T-cell (primary cell): Measurements from ENCODE around the gene CYP2W1. TPM values are rescaled to one million over a fixed set of nuclear protein-coding genes. Genes with fewer than 3 reads are reported as not detected.
A peak's percentile ranks its signal among the peaks of the same experiment; 100 is the strongest.

Source experiments
- ATAC-seq, 4 experiments: fragments of 200-7000 bp in 3 of 4; fragments of 150-1000 bp in 1 of 4; cut with Tn5 transposase; replicated peaks in 1 of 4; 1 replicate in 3 of 4; 2 replicates in 1 of 4; pipeline ENCODE4 v1.10.0; 2021; ENCODE audit warnings: moderate library complexity in 3 of 4, mild to moderate bottlenecking in 2 of 4, moderate number of reproducible peaks in 1 of 4
- CTCF ChIA-PET, 2 donors: fragments of 300-600 bp; sonication (Branson Sonifier 250); formaldehyde crosslinking; loops; one replicate each; lab custom pipeline; 2022; ENCODE audit warnings: antibody characterized with exemption in 2 of 2; lab: Charles Lee
- POLR2A ChIA-PET, 2 donors: fragments of 300-600 bp; sonication (Branson Sonifier 250); formaldehyde crosslinking; loops; one replicate each; lab custom pipeline; 2022; ENCODE audit warnings: antibody characterized with exemption in 2 of 2; lab: Charles Lee
- DNase-seq, 35 experiments: peaks; one replicate each; pipeline versions ENCODE4 v3.0.0 to v3.0.0-alpha.2; 2013 to 2023
- H3K27ac ChIP-seq: one replicate; pipeline ENCODE4 v1.5.1; 2013; ENCODE audit warnings: low read length
- H3K27me3 ChIP-seq, 2 experiments: replicated peaks in 1 of 2; 1 replicate in 1 of 2; 2 replicates in 1 of 2; pipeline versions ENCODE4 v1.6.1 to v1.7.0; 2013; ENCODE audit warnings: low read length in 1 of 2, mixed read lengths in 1 of 2; ENCODE audit not compliant: control insufficient read depth in 2 of 2, insufficient read depth in 2 of 2; ENCODE audit errors: extremely low read depth in 1 of 2
- H3K36me3 ChIP-seq, 2 donors: 1 replicate in 1 of 2; 2 replicates in 1 of 2; pipeline versions ENCODE4 v1.6.1 to v1.7.0; 2013; ENCODE audit warnings: low read length in 1 of 2; ENCODE audit not compliant: control insufficient read depth in 2 of 2, insufficient read depth in 1 of 2; ENCODE audit errors: extremely low read depth in 1 of 2
- H3K4me1 ChIP-seq, 2 experiments: 1 replicate in 1 of 2; 2 replicates in 1 of 2; pipeline versions ENCODE4 v1.6.1 to v1.7.0; 2013; ENCODE audit warnings: low read length in 2 of 2, mixed read lengths in 1 of 2; ENCODE audit not compliant: insufficient read depth in 2 of 2, control insufficient read depth in 1 of 2; ENCODE audit errors: extremely low read depth in 1 of 2
- H3K4me3 ChIP-seq, 2 donors: 1 replicate in 1 of 2; 2 replicates in 1 of 2; pipeline versions ENCODE4 v1.5.1 to v1.7.0; 2013; ENCODE audit warnings: mild to moderate bottlenecking in 2 of 2, low read length in 1 of 2, moderate library complexity in 1 of 2; ENCODE audit not compliant: control insufficient read depth in 1 of 2; ENCODE audit errors: extremely low read depth in 1 of 2
- H3K9me3 ChIP-seq: 2 replicates; pipeline ENCODE4 v1.7.0; 2013
- H3K27ac Mint-ChIP-seq, 2 donors: one replicate each; pipeline ENCODE4 v1.8.0; 2020 to 2021; ENCODE audit warnings: mild to moderate bottlenecking in 2 of 2, mixed read lengths in 2 of 2
- H3K27me3 Mint-ChIP-seq, 2 donors: one replicate each; pipeline ENCODE4 v1.8.0; 2021 to 2022; ENCODE audit warnings: mixed read lengths in 2 of 2
- H3K36me3 Mint-ChIP-seq: one replicate; pipeline ENCODE4 v1.8.0; 2021; ENCODE audit warnings: mixed read lengths
- H3K4me1 Mint-ChIP-seq, 3 donors: one replicate each; pipeline ENCODE4 v1.8.0; 2020 to 2022; ENCODE audit warnings: mixed read lengths in 3 of 3, mild to moderate bottlenecking in 1 of 3
- H3K4me3 Mint-ChIP-seq, 3 donors: one replicate each; pipeline ENCODE4 v1.8.0; 2020 to 2022; ENCODE audit warnings: mild to moderate bottlenecking in 3 of 3, mixed read lengths in 3 of 3, moderate library complexity in 3 of 3
- H3K9me3 Mint-ChIP-seq, 3 donors: one replicate each; pipeline ENCODE4 v1.8.0; 2020 to 2022; ENCODE audit warnings: mixed read lengths in 3 of 3
- WGBS: methylation state at CpG from one replicate; pipeline ENCODE4 v1.1.5; 2013; ENCODE audit warnings: missing lambda C conversion rate; ENCODE audit not compliant: insufficient coverage; 5-methylcytosine and 5-hydroxymethylcytosine counted together
- total RNA-seq, 35 experiments: library from RNA in 6 of 35; stranded (reverse) in 6 of 35; fragments of 120-200 nt in 1 of 35; gene quantifications; one replicate each; pipeline versions ENCODE4 v1.2.1 to v1.2.4 and lab custom pipeline; 2013 to 2026

The CYP2W1 gene
- total RNA-seq, 5 donors from 2014 or later (not counting 1 experiment from before 2014, with no cell fraction given) = 0.19 TPM; not detected in 4

GRCh38 chr7:1008733-1009363 is 25.9 kb downstream of the CYP2W1 start:
- no peaks in the 10 kb centered on the region for H3K9me3 Mint-ChIP-seq
- ATAC-seq (no peak), DNase-seq (no peak)
- peaks cover 0 to 14% of the 10 kb centered on the region in 2 donors for H3K36me3 ChIP-seq
- H3K9me3 ChIP-seq = no peaks in the 10 kb centered on the region
- no peak overlapping the region for H3K4me3 Mint-ChIP-seq
- ChIA-PET CTCF (no interaction called here), POLR2A (no interaction called here)
- H3K27ac Mint-ChIP-seq = no peak overlapping the region
- H3K36me3 Mint-ChIP-seq = peaks cover 15% of the 10 kb centered on the region
- peaks cover 8 to 17% (median 8%) of the 10 kb centered on the region in 3 donors for H3K4me1 Mint-ChIP-seq
- WGBS = 96% methylated on average over 37 of the region's 37 CpGs
- peaks cover 0 to 21% of the 10 kb centered on the region in 2 experiments for H3K4me1 ChIP-seq
- no peaks in the 10 kb centered on the region for H3K27me3 ChIP-seq
- no peak overlapping the region for H3K27ac ChIP-seq
- no peaks in the 10 kb centered on the region for H3K27me3 Mint-ChIP-seq
- no peak overlapping the region for H3K4me3 ChIP-seq

- no peak overlapping the region for H3K27ac ChIP-seq
- Mint-ChIP-seq H3K27ac (no peak overlapping the region), H3K9me3 (no peaks in the 10 kb centered on the region), H3K36me3 (peaks cover 15% of the 10 kb centered on the region), H3K4me3 (no peak overlapping the region), H3K27me3 (no peaks in the 10 kb centered on the region), H3K4me1 (peaks cover 8 to 20% (median 11%) of the 10 kb centered on the region in 3 donors)
- H3K36me3 ChIP-seq = peaks cover 0 to 14% of the 10 kb centered on the region in 2 donors
- ChIA-PET POLR2A (no interaction called here), CTCF (no interaction called here)
- ATAC-seq (no peak), DNase-seq (no peak)
- no peak overlapping the region for H3K4me3 ChIP-seq
- no peaks in the 10 kb centered on the region for H3K9me3 ChIP-seq
- H3K4me1 ChIP-seq = peaks cover 0 to 21% of the 10 kb centered on the region in 2 experiments
- no peaks in the 10 kb centered on the region for H3K27me3 ChIP-seq
- 99% methylated on average over 22 of the region's 22 CpGs for WGBS
Observed at GRCh38 chr7:1009747-1010146, 26.8 kb downstream of the CYP2W1 start.

GRCh38 chr7:1010226-1010625 is 27.2 kb downstream of the CYP2W1 start:
- H3K27me3 Mint-ChIP-seq = no peaks in the 10 kb centered on the region
- H3K9me3 Mint-ChIP-seq = no peaks in the 10 kb centered on the region
- H3K36me3 Mint-ChIP-seq = peaks cover 15% of the 10 kb centered on the region
- peaks cover 8 to 20% (median 11%) of the 10 kb centered on the region in 3 donors for H3K4me1 Mint-ChIP-seq
- ChIA-PET POLR2A (no interaction called here), CTCF (no interaction called here)
- Histone ChIP-seq H3K4me1 (peaks cover 0 to 21% of the 10 kb centered on the region in 2 experiments), H3K9me3 (no peaks in the 10 kb centered on the region), H3K27ac (no peak overlapping the region), H3K4me3 (no peak overlapping the region), H3K36me3 (peaks cover 0 to 14% of the 10 kb centered on the region in 2 donors), H3K27me3 (no peaks in the 10 kb centered on the region)
- ATAC-seq (no peak), DNase-seq (no peak)
- 89% methylated on average over 13 of the region's 13 CpGs for WGBS
- H3K27ac Mint-ChIP-seq = no peak overlapping the region
- no peak overlapping the region for H3K4me3 Mint-ChIP-seq

GRCh38 chr7:1011297-1012003 is 28.5 kb downstream of the CYP2W1 start:
- H3K4me1 Mint-ChIP-seq = peaks cover 8 to 18% (median 11%) of the 10 kb centered on the region in 3 donors
- no peaks in the 10 kb centered on the region for H3K27me3 Mint-ChIP-seq
- Histone ChIP-seq H3K4me1 (peaks cover 0 to 21% of the 10 kb centered on the region in 2 experiments), H3K36me3 (peaks cover 0 to 14% of the 10 kb centered on the region in 2 donors), H3K27me3 (no peaks in the 10 kb centered on the region), H3K9me3 (no peaks in the 10 kb centered on the region), H3K27ac (peak overlapping the region; percentile 43), H3K4me3 (no peak overlapping the region)
- ChIA-PET POLR2A (no interaction called here), CTCF (interaction anchor here in 1 of 2 donors (0.9 kb wide), 1 partner anchor 33 kb away, joined by 3 read pairs; no protein-coding TSS in a partner anchor)
- DNase-seq = peak in 10 of 35 experiments; percentile 11 to 38 (median 22)
- H3K9me3 Mint-ChIP-seq = no peaks in the 10 kb centered on the region
- H3K4me3 Mint-ChIP-seq = no peak overlapping the region
- peak; percentile 34 to 49 (median 40) for ATAC-seq
- WGBS = 69% methylated on average over 13 of the region's 13 CpGs
- H3K36me3 Mint-ChIP-seq = peaks cover 12% of the 10 kb centered on the region
- H3K27ac Mint-ChIP-seq = peak overlapping the region; percentile 24 to 71

GRCh38 chr7:1012004-1012715 is 29.2 kb downstream of the CYP2W1 start:
- no peak for DNase-seq
- Histone ChIP-seq H3K27ac (peak overlapping the region; percentile 43), H3K4me3 (no peak overlapping the region), H3K9me3 (no peaks in the 10 kb centered on the region), H3K36me3 (peaks cover 0 to 14% of the 10 kb centered on the region in 2 donors), H3K4me1 (peaks cover 0 to 21% of the 10 kb centered on the region in 2 experiments), H3K27me3 (no peaks in the 10 kb centered on the region)
- H3K27ac Mint-ChIP-seq = no peak overlapping the region
- peak in 1 of 4 experiments; percentile 16 for ATAC-seq
- no peaks in the 10 kb centered on the region for H3K27me3 Mint-ChIP-seq
- ChIA-PET POLR2A (no interaction called here), CTCF (interaction anchor here in 1 of 2 donors (0.9 kb wide), 1 partner anchor 33 kb away, joined by 3 read pairs; no protein-coding TSS in a partner anchor)
- H3K36me3 Mint-ChIP-seq = peaks cover 12% of the 10 kb centered on the region
- no peaks in the 10 kb centered on the region for H3K9me3 Mint-ChIP-seq
- WGBS = 77% methylated on average over 31 of the region's 32 CpGs
- no peak overlapping the region for H3K4me3 Mint-ChIP-seq
- peaks cover 8 to 18% (median 11%) of the 10 kb centered on the region in 3 donors for H3K4me1 Mint-ChIP-seq

GRCh38 chr7:1012716-1013095 is 29.7 kb downstream of the CYP2W1 start:
- Mint-ChIP-seq H3K36me3 (peaks cover 12% of the 10 kb centered on the region), H3K27me3 (no peaks in the 10 kb centered on the region), H3K9me3 (no peaks in the 10 kb centered on the region), H3K27ac (no peak overlapping the region), H3K4me1 (peaks cover 8 to 18% (median 11%) of the 10 kb centered on the region in 3 donors), H3K4me3 (no peak overlapping the region)
- no peak for ATAC-seq
- Histone ChIP-seq H3K36me3 (peaks cover 0 to 14% of the 10 kb centered on the region in 2 donors), H3K27ac (no peak overlapping the region), H3K9me3 (no peaks in the 10 kb centered on the region), H3K4me3 (no peak overlapping the region), H3K27me3 (no peaks in the 10 kb centered on the region), H3K4me1 (peaks cover 0 to 21% of the 10 kb centered on the region in 2 experiments)
- 91% methylated on average over 27 of the region's 30 CpGs for WGBS
- POLR2A ChIA-PET = no interaction called here
- CTCF ChIA-PET = no interaction called here
- DNase-seq = no peak
